GM13977 (cell line): ENCODE results near the gene CPSF7.
"Not testable (repeated sequence)": the region's sequence is repeated elsewhere in the genome, so short reads cannot be mapped to it uniquely, and the experiment has no call there.

Experiments
- DNase-seq: peaks from one replicate; pipeline ENCODE4 v3.0.0; 2012; ENCODE audit warnings: low spot score
- CTCF ChIP-seq: IDR thresholded peaks from 2 replicates; pipeline ENCODE4 v1.5.1; 2012; ENCODE audit warnings: mild to moderate bottlenecking, control low read depth; ENCODE audit not compliant: insufficient read depth; ENCODE audit errors: extremely low read depth, missing control alignments
- in situ Hi-C: fragments of 300-500 bp; cut with MboI; formaldehyde crosslinking; loops from one replicate; pipeline ENCODE4 v1.12.0; 2022; ENCODE audit warnings: low sequenced_read_pairs, low pct_unique_long_range_greater_than_20kb, mixed read lengths, inconsistent platforms; ENCODE audit not compliant: unreplicated experiment

CPSF7 gene

GRCh38 chr11:61445516-61445915, 15.7 kb upstream of the CPSF7 start:
- DNase-seq = no peak
- in situ Hi-C loops = no loop called here

GRCh38 chr11:61442616-61443015, 12.8 kb upstream of the CPSF7 start:
- no peak for TF ChIP-seq CTCF
- in situ Hi-C loops = no loop called here
- DNase-seq = no peak

More at GRCh38 chr11:61445516-61445915, 15.7 kb upstream of the CPSF7 start:
- no peak for TF ChIP-seq CTCF

- in situ Hi-C loops = no loop called here
- no peak for DNase-seq
Measured at GRCh38 chr11:61439615-61440014, 9.8 kb upstream of the CPSF7 start.

GRCh38 chr11:61437496-61437895, 7.7 kb upstream of the CPSF7 start:
- in situ Hi-C loops = no loop called here
- TF ChIP-seq CTCF = no peak

More at GRCh38 chr11:61439615-61440014, 9.8 kb upstream of the CPSF7 start:
- no peak for TF ChIP-seq CTCF

GRCh38 chr11:61430839-61431238, 1.1 kb upstream of the CPSF7 start:
- DNase-seq, in situ Hi-C loops: not testable (repeated sequence)

More at GRCh38 chr11:61437496-61437895, 7.7 kb upstream of the CPSF7 start:
- no peak for DNase-seq

GRCh38 chr11:61429346-61429690, 457 bp downstream of the CPSF7 start:
- peak; percentile 29 for TF ChIP-seq CTCF

GRCh38 chr11:61425367-61426131, 4.2 kb downstream of the CPSF7 start:
- no peak for DNase-seq
- in situ Hi-C loops = no loop called here
- TF ChIP-seq CTCF = no peak

More at GRCh38 chr11:61429346-61429690, 457 bp downstream of the CPSF7 start:
- in situ Hi-C loops = no loop called here
- peak; percentile 82 for DNase-seq
